PC-3 (cell line): ENCODE data around the gene C1QTNF3.
"Not testable (repeated sequence)": the region's sequence is repeated elsewhere in the genome, so short reads cannot be mapped to it uniquely, and the experiment has no call there.

Source experiments
- EZH2 ChIP-seq: fragments of 300-600 bp; sonication (generic); IDR thresholded peaks from one replicate; pipeline ENCODE4 v1.6.1; 2017; ENCODE audit warnings: antibody characterized with exemption, mild to moderate bottlenecking, low read length; ENCODE audit not compliant: unreplicated experiment
- EZH2phosphoT487 ChIP-seq: fragments of 300-600 bp; sonication (generic); IDR thresholded peaks from 2 replicates; pipeline ENCODE4 v1.6.1; 2018; ENCODE audit warnings: mild to moderate bottlenecking, antibody characterized with exemption, low read length, borderline replicate concordance
- TF ChIP-seq, protein P1 (sequence below): fragments of 300-600 bp; sonication (generic); conservative IDR thresholded peaks from 2 replicates; pipeline ENCODE4 v1.5.1; 2017; ENCODE audit warnings: antibody characterized with exemption, low read depth, mild to moderate bottlenecking, low read length

DNA sequence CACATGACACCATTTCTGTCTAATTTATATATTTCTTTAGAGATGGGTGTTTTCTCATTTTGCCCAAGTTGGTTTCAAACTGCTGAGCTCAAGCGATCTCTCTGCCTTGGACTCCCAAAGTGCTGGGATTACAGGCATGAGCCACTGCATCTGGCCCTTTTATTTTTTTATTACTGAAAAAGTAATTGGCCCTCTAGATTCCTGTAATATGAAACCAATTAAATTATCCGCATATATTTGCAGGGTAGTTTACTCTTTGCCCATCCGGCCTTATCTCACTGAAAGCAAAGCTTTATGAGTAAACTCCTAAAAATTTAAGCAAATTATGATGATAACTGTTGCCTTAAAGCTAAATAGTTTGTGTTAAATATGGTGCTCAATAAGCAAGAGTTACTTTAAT lies 44.7 kb upstream of the C1QTNF3 start:
- TF ChIP-seq, protein P1, sequence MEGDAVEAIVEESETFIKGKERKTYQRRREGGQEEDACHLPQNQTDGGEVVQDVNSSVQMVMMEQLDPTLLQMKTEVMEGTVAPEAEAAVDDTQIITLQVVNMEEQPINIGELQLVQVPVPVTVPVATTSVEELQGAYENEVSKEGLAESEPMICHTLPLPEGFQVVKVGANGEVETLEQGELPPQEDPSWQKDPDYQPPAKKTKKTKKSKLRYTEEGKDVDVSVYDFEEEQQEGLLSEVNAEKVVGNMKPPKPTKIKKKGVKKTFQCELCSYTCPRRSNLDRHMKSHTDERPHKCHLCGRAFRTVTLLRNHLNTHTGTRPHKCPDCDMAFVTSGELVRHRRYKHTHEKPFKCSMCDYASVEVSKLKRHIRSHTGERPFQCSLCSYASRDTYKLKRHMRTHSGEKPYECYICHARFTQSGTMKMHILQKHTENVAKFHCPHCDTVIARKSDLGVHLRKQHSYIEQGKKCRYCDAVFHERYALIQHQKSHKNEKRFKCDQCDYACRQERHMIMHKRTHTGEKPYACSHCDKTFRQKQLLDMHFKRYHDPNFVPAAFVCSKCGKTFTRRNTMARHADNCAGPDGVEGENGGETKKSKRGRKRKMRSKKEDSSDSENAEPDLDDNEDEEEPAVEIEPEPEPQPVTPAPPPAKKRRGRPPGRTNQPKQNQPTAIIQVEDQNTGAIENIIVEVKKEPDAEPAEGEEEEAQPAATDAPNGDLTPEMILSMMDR = not testable (repeated sequence)
- TF ChIP-seq EZH2, EZH2phosphoT487: not testable (repeated sequence)
